ENCODE data around the gene RBP7.
"Not testable (repeated sequence)": the region's sequence is repeated elsewhere in the genome, so short reads cannot be mapped to it uniquely, and the experiment has no call there.

Gene RBP7

GRCh38 chr1:9996624-9997582 lies at the start of gene RBP7:
Gene RBP7, plus strand, starts transcription at chr1:9997228. Its CDS starts 31 bp downstream, at chr1:9997259.
- no peak for DNase-seq

GRCh38 chr1:9957726-9958125 lies 39.3 kb upstream of the RBP7 start:
- no peak for DNase-seq

- no peak for DNase-seq
These were observed 37.0 kb upstream of the RBP7 start for GRCh38 chr1:9960011-9960410.

GRCh38 chr1:9960706-9961562 lies 36.1 kb upstream of the RBP7 start:
- DNase-seq: peak; percentile 11

DNA sequence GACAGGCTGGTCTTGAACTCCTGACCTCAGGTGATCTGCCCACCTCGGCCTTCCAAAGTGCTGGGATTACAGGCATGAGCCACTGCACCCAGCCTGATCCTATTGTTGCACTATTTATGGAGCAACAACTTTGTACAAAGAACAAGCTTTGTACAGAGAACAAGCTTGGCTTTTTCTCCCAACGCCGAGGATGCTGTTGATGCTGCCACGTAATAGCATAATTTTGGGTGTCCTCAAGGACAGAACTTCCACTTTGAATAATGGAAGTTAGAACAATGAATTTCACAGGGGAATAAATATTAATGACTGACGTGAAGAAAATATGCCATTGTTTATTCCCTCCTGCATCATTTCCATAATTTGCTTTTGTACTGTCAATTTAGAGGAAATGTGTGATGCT lies 12.8 kb upstream of the RBP7 start:
- no peak for DNase-seq

- no peak for DNase-seq
These were observed 12.0 kb upstream of the RBP7 start for GRCh38 chr1:9985001-9985400.

DNA sequence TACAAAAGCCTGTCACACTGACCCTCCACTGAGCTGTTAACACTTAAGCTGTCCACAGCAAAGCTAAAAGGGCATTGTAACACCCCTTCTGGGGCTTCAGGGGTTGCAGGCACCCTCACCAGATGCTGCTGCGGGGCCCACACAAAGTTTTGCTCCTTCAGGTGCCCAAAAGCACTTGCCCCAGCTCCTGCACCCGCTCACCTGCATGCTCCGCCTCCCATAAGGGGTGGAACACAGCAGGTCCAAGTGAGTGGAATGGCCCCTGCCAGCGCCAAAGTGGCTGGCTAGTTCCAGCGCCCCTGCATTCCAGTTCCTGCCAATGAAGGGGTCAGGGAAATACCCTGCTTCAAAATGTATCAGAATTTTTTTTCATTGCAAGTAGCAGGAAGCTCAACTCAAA lies 7.3 kb upstream of the RBP7 start:
- DNase-seq: no peak

GRCh38 chr1:9990944-9991343 lies 6.1 kb upstream of the RBP7 start:
- DNase-seq: no peak

GRCh38 chr1:9992910-9993309 lies 4.1 kb upstream of the RBP7 start:
- no peak for DNase-seq

DNA sequence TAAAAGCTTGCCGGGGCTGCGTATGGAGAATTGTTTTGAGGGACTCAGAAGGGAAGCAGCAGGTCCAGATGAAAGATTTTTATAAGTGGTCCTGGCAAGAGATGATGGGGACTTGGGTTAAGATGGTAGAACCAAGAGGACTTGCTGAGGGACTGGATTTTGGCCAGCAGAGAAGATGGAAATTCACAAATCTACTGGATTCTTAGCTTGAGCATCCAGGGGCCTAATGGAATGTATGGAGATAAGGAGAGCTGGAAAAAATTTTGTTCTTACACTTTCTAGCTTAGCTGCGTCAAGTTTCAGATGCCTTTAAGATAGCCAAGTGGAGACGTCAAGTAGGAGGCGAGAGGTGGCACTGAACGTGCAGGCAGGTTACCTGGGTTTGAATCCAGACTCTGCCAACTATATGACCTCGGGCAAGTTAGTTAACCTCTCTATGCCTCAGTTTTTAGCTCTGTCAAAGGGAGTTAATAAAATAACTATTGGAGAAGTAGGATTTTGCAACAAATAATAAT lies 3.4 kb upstream of the RBP7 start:
- DNase-seq: no peak

GRCh38 chr1:10001016-10001665 lies 4.1 kb downstream of the RBP7 start:
- DNase-seq: no peak

GRCh38 chr1:10005248-10005647 lies 8.2 kb downstream of the RBP7 start:
- not testable (repeated sequence) for DNase-seq

- DNase-seq: no peak
These were observed 10.1 kb downstream of the RBP7 start for GRCh38 chr1:10007169-10007568.

DNA sequence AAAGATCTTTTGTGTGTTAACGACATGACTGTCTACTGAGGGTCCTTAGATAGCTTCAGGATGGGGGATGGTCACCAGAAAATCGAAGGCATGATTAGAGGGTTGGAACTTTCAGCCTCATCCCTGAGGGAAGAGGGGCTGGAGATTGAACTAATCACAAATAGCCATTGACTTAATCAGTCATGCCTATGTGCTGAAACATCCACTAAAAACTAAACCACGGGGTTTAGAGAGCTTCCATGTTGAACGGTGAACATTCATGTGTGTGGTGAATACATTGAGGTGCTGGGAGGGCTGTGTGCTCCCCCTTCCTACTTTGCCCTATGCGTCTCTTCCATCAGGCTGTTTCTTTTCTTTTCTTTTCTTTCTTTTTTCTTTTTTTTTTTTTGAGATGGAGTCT lies 17.0 kb downstream of the RBP7 start:
- DNase-seq: peak; percentile 54

GRCh38 chr1:10019561-10019960 lies 22.5 kb downstream of the RBP7 start:
- DNase-seq: peak; percentile 31

DNA sequence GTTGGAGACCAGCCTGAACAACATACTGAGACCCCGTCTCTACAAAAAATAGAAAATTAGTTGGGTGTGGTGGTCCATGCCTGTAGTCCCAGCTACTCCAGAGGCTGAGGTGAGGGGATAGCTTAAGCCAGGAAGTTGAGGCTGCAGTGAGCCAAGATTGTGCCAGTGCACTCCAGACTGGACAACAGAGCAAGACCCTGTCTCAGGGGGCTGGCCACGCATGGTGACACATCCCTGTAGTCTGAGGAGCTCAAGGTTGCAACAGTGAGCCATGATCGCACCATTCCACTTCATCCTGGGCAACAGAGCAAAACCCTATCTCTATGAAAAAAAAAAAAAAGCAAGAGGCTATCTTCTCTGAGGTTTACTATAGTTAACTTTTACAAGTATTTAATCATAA lies 23.1 kb downstream of the RBP7 start:
- DNase-seq: no peak

GRCh38 chr1:10020678-10021077 lies 23.6 kb downstream of the RBP7 start:
- peak; percentile 48 for DNase-seq

GRCh38 chr1:10021992-10022391 lies 25.0 kb downstream of the RBP7 start:
- not testable (repeated sequence) for DNase-seq

- no peak for DNase-seq
These were observed 25.6 kb downstream of the RBP7 start for GRCh38 chr1:10022656-10023055.

DNA sequence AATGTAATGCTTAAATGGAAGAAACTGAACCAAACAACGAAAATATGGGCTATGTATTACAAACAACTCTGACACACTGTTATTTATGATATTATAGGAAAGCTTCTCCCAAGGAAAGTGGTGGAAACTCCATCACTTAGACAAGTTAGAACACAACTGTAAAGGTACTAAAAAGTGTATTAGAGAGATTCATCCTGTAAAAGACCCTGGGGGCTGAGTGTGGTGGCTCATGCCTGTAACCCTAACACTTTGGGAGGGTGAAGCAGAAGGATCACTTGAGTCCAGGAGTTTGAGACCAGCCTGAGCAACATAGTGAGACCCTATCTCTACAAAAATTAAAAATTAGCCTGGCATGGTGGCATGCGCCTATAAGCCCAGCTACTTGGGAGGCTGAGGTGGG lies 28.3 kb downstream of the RBP7 start:
- DNase-seq: no peak

- no peak for DNase-seq
These were observed 30.0 kb downstream of the RBP7 start for GRCh38 chr1:10027027-10027426.

DNA sequence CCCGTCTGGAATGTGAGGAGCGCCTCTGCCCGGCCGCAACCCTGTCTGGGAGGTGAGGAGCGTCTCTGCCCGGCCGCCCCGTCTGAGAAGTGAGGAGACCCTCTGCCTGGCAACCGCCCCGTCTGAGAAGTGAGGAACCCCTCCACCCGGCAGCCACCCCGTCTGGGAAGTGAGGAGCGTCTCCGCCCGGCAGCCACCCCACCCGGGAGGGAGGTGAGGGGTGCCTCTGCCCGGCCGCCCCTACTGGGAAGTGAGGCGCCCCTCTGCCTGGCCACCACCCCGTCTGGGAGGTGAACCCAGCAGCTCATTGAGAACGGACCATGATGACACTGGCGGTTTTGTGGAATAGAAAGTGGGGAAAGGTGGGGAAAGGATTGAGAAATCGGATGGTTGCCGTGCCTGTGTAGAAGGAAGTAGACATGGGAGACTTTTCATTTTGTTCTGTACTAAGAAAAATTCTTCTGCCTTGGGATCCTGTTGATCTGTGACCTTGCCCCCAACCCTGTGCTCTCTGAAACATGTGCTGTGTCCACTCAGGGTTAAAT lies 32.0 kb downstream of the RBP7 start:
- DNase-seq: not testable (repeated sequence)

GRCh38 chr1:10031461-10031860 lies 34.4 kb downstream of the RBP7 start:
- peak; percentile 92 for DNase-seq
